HT-29 (cell line): ENCODE data around the gene OR4M1. TPM values are rescaled to one million over a fixed set of nuclear protein-coding genes. Genes with fewer than 3 reads are reported as not detected.
"Not testable (repeated sequence)": the region's sequence is repeated elsewhere in the genome, so short reads cannot be mapped to it uniquely, and the experiment has no call there.

Source experiments
- DNase-seq: peaks from one replicate; pipeline ENCODE4 v3.0.0-alpha.2; 2015; ENCODE audit warnings: low spot score
- total RNA-seq: library from RNA; depleted of rRNA; stranded (reverse); fragments of >200 nt; shearing (Covaris generic); gene quantifications from 2 replicates; pipeline ENCODE4 v1.2.3, GENCODE V29; 2014; rRNA removed

Gene OR4M1
- total RNA-seq, 1 experiment from 2014 or later, result not detected

DNA sequence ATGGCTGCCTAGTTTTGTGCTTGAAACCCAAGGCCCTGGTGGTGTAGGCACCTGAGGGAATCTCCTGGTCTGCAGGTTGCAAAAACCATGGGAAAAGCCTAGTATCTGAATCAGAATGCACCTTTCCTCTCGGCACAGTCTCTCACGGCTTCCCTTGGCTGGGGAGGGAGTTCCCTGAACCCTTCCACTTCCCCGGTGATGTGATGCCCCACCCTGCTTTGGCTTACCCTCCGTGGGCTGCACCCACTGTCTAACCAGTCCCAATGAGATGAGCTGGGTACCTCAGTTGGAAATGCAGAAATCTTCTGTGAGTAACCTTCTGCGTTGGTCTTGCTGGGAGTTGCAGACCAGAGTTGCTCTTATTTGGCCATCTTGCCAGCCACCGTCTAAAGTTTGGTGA lies 47.7 kb downstream of the OR4M1 start:
- not testable (repeated sequence) for DNase-seq

DNA sequence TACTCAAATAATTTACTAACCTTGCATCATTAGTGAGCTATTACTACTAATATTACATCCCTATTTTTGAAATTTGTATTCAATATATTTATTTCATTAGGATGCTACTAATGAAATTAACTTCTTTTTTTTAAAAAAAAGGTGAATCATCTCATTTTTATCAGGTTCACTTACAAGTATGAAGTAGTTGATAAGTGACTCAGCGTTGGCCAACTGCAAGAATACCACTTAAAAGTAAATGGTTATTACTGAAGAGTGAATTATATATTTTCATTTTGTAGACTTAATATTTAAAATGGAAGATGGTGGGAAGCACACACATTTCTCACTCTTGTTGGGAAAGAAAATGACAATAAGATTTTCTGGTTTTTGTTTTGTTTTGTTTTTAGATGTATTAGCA lies 49.9 kb downstream of the OR4M1 start:
- no peak for DNase-seq

DNA sequence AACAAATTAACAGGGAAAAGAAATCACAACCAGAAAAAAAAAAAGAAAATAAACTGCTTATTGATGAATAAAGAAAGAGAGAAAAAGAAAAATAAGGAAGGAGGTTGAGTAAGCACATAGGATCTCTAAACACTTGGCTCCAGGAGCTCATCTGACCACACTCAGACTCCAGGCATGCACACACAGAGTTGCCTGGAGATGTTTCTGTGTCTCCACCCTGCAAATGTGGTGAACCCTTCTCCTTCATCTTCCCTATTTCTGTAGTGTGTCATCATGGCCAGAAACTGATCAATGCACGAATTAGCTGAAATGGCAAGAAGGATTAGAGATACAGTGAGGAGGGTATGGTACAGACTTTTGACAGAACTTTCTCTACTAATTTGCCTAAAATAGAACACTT lies 50.5 kb downstream of the OR4M1 start:
- no peak for DNase-seq

DNA sequence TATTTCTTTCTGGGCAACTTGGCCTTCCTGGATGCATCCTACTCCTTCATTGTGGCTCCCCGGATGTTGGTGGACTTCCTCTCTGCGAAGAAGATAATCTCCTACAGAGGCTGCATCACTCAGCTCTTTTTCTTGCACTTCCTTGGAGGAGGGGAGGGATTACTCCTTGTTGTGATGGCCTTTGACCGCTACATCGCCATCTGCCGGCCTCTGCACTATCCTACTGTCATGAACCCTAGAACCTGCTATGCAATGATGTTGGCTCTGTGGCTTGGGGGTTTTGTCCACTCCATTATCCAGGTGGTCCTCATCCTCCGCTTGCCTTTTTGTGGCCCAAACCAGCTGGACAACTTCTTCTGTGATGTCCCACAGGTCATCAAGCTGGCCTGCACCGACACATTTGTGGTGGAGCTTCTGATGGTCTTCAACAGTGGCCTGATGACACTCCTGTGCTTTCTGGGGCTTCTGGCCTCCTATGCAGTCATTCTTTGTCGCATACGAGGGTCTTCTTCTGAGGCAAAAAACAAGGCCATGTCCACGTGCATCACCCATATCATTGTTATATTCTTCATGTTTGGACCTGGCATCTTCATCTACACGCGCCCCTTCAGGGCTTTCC lies 54.4 kb downstream of the OR4M1 start:
- not testable (repeated sequence) for DNase-seq

DNA sequence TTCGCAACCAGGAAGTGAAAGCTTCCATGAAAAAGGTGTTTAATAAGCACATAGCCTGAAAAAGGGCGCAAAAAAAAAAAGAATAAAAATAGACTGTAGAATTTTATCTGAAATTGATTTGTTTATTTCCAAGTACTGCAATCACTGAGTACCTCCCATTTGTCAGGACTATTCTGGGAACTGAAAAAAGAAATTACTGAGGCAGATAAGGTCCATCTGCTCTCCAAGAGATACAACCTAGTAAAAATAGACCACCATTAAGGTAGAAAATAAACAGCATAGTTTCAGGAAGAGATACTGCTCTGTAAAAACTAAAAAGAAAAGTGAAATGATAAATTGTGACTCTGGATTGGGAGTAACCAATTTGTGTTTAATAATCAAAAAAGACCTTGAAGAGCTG lies 55.0 kb downstream of the OR4M1 start:
- no peak for DNase-seq

Other genes starting within 250 kb of the OR4M1 start
- not detected in 2 replicates for gene OR11H2, start 59.6 kb upstream of the OR4M1 start, total RNA-seq
- not detected in 2 replicates for gene OR4Q3, start 29.9 kb upstream of the OR4M1 start, total RNA-seq
- not detected in 2 replicates for gene OR4N2, start 30.3 kb downstream of the OR4M1 start, total RNA-seq
- not detected in 2 replicates for gene OR4K2, start 101.6 kb downstream of the OR4M1 start, total RNA-seq
- not detected in 2 replicates for gene OR4K5, start 147.1 kb downstream of the OR4M1 start, total RNA-seq
- not detected in 2 replicates for gene OR4K1, start 157.4 kb downstream of the OR4M1 start, total RNA-seq
- not detected in 2 replicates for gene OR4K15, start 202.1 kb downstream of the OR4M1 start, total RNA-seq
- gene OR4Q2, start 228.7 kb downstream of the OR4M1 start, total RNA-seq, result not detected in 2 replicates
- not detected in 2 replicates for gene OR4K14, start 245.8 kb downstream of the OR4M1 start, total RNA-seq